Measurements from ENCODE around the gene PLIN3. TPM values are rescaled to one million over a fixed set of nuclear protein-coding genes. Genes with fewer than 3 reads are reported as not detected.
"Not testable (repeated sequence)": the region's sequence is repeated elsewhere in the genome, so short reads cannot be mapped to it uniquely, and the experiment has no call there.

The PLIN3 gene
- total RNA-seq, 2 experiments from 2014 or later: 81.3 to 115 TPM

DNA sequence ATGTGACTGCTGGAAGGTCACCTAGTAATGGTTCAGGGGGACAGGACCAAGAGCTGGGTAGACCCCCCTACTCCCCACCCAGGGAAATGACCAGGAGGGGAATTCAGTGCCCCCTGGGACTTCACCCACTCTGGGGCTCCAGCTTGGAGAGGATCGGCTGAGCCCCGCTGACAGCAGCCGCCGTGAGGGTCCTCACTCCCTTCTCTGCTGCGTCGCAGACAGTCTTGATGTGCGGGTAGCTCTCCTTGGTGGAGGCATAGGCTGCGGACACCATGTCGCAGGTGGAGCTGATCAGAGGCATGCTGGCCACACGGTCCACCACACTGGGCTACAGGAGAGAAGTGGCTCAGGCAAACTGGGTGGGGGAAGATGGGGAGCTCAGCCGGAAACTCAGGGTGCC lies 7.8 kb downstream of the PLIN3 start:
- Histone ChIP-seq H3K4me2 (ENCODE audit: low read length) (no peak overlapping the region), H2AFZ (ENCODE audit: low read length) (no peak overlapping the region), H3K9me2 (ENCODE audit: insufficient read depth, low read length) (no peaks in the 10 kb centered on the region), H4K20me1 (ENCODE audit: insufficient read depth, low read length) (no peaks in the 10 kb centered on the region), H3K4me3 (ENCODE audit: low read depth, low read length, poor library complexity, severe bottlenecking) (no peak overlapping the region), H3K79me2 (ENCODE audit: insufficient read depth, low read depth, low read length) (peaks cover 20% of the 10 kb centered on the region; the same call in 1 of the 2 replicates), H3K9me3 (ENCODE audit: low read length) (no peaks in the 10 kb centered on the region), H3K36me3 (ENCODE audit: insufficient read depth, low read length) (peaks cover 75% of the 10 kb centered on the region), H3K4me1 (ENCODE audit: insufficient read depth, low read length, poor library complexity, severe bottlenecking) (peaks cover 26% of the 10 kb centered on the region), H3K27ac (ENCODE audit: low read depth, low read length, poor library complexity, severe bottlenecking) (no peak overlapping the region)
- DNase-seq (ENCODE audit: low spot score): no peak
- ChIA-PET POLR2A (no interaction called here), CTCF (ENCODE audit: unreplicated experiment) (interaction anchor here (1.0 kb wide), 1 partner anchor 8 kb away, joined by 3 read pairs; no protein-coding TSS in a partner anchor)
- intact Hi-C loops (cut with micrococcal nuclease; ENCODE audit: unreplicated experiment): loop anchor here (10.0 kb wide), 1 partner anchor 105 kb away; the partner anchor contains the start of gene KDM4B
- BruUV-seq (replicated peaks): no TSS peak
- TF ChIP-seq EZH2phosphoT487 (IDR thresholded peaks at IDR 0.05; ENCODE audit: borderline replicate concordance, low read depth, low read length): no peak
- TF ChIP-seq, protein P1, sequence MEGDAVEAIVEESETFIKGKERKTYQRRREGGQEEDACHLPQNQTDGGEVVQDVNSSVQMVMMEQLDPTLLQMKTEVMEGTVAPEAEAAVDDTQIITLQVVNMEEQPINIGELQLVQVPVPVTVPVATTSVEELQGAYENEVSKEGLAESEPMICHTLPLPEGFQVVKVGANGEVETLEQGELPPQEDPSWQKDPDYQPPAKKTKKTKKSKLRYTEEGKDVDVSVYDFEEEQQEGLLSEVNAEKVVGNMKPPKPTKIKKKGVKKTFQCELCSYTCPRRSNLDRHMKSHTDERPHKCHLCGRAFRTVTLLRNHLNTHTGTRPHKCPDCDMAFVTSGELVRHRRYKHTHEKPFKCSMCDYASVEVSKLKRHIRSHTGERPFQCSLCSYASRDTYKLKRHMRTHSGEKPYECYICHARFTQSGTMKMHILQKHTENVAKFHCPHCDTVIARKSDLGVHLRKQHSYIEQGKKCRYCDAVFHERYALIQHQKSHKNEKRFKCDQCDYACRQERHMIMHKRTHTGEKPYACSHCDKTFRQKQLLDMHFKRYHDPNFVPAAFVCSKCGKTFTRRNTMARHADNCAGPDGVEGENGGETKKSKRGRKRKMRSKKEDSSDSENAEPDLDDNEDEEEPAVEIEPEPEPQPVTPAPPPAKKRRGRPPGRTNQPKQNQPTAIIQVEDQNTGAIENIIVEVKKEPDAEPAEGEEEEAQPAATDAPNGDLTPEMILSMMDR (conservative IDR thresholded peaks at IDR 0.05; ENCODE audit: low read length): no peak

DNA sequence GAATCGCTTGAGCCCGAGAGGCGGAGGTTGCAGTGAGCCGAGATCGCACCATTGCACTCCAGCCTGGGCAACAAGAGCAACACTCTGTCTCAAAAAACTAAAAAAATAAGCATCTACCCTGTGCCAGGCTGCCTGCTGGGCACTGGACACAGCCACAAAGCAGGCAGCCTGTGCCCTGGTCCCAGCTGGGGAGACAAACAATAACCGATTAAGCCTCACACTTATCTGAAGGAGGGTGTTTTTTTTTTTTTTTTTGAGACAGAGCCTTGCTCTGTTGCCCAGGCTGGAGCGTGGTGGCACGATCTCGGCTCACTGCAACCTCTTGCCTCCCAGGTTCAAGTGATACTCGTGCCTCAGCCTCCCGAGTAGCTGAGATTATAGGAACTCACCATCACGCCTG lies 11.0 kb downstream of the PLIN3 start:
- POLR2A ChIA-PET; H3K9me2 ChIP-seq (ENCODE audit: insufficient read depth, low read length): not testable (repeated sequence)
- CTCF ChIA-PET (ENCODE audit: unreplicated experiment): interaction anchor here (0.5 kb wide), 1 partner anchor 46 kb away, joined by 3 read pairs; no protein-coding TSS in a partner anchor

DNA sequence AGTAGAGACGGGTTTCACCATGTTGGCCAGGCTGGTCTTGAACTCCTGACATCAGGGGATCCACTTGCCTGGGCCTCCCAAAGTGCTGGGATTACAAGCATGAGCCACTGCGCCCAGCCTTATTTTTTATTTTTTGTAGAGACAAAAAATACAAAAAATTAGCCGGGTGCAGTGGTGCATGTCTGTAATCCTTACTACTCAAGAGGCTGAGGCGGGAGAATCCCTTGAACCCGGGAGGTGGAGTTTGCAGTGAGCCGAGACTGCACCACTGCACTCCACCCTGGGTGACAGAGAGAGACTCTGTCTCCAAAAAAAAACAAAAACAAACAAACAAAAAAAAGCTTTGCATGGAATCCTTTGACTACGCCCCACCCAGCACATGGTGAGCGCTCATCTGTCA lies 14.0 kb downstream of the PLIN3 start:
- POLR2A ChIA-PET: interaction anchor here (0.6 to 0.9 kb wide), 2 partner anchors 58 to 173 kb away, joined by 3 read pairs; no protein-coding TSS in a partner anchor
- CTCF ChIA-PET (ENCODE audit: unreplicated experiment); intact Hi-C loops (cut with micrococcal nuclease; ENCODE audit: unreplicated experiment): not testable (repeated sequence)

More for the DNA sequence above, 11.0 kb downstream of the PLIN3 start:
- H2AFZ ChIP-seq (ENCODE audit: low read length); BruUV-seq (replicated peaks); H3K4me1 ChIP-seq (ENCODE audit: insufficient read depth, low read length, poor library complexity, severe bottlenecking); H3K4me2 ChIP-seq (ENCODE audit: low read length); H3K9me3 ChIP-seq (ENCODE audit: low read length); H4K20me1 ChIP-seq (ENCODE audit: insufficient read depth, low read length); DNase-seq (ENCODE audit: low spot score); intact Hi-C loops (cut with micrococcal nuclease; ENCODE audit: unreplicated experiment); H3K79me2 ChIP-seq (ENCODE audit: insufficient read depth, low read depth, low read length); H3K4me3 ChIP-seq (ENCODE audit: low read depth, low read length, poor library complexity, severe bottlenecking); H3K27ac ChIP-seq (ENCODE audit: low read depth, low read length, poor library complexity, severe bottlenecking): not testable (repeated sequence)
- peaks cover 82% of the 10 kb centered on the region for H3K36me3 ChIP-seq (ENCODE audit: insufficient read depth, low read length)

DNA sequence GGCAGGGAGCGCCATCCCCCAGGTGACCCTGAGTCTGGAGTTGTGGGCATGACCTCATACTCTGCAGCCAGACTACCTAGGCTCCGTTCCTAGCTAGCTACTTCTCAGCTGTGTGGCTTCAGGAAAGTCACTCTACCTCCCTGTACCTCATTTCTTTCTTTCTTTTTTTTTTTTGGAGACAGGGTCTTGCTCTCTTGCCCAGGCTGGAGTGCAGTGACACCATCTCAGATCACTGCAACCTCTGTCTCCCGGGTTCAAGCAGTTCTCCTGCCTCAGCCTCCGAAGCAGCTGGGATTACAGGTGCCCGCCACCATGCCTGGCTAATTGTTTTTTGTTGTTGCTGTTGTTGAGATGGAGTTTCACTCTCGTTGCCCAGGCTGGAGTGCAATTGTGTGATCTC lies 15.0 kb downstream of the PLIN3 start:
- POLR2A ChIA-PET: no interaction called here
- no peak for DNase-seq (ENCODE audit: low spot score)
- Histone ChIP-seq H3K79me2 (ENCODE audit: insufficient read depth, low read depth, low read length) (peaks cover 4% of the 10 kb centered on the region; the same call in 1 of the 2 replicates), H3K9me3 (ENCODE audit: low read length) (no peaks in the 10 kb centered on the region), H4K20me1 (ENCODE audit: insufficient read depth, low read length) (no peaks in the 10 kb centered on the region), H3K4me3 (ENCODE audit: low read depth, low read length, poor library complexity, severe bottlenecking) (no peak overlapping the region), H3K27ac (ENCODE audit: low read depth, low read length, poor library complexity, severe bottlenecking) (no peak overlapping the region), H2AFZ (ENCODE audit: low read length) (no peak overlapping the region), H3K4me1 (ENCODE audit: insufficient read depth, low read length, poor library complexity, severe bottlenecking) (peaks cover 43% of the 10 kb centered on the region), H3K36me3 (ENCODE audit: insufficient read depth, low read length) (peaks cover 71% of the 10 kb centered on the region), H3K9me2 (ENCODE audit: insufficient read depth, low read length) (no peaks in the 10 kb centered on the region), H3K4me2 (ENCODE audit: low read length) (no peak overlapping the region)
- CTCF ChIA-PET (ENCODE audit: unreplicated experiment): no interaction called here
- no TSS peak for BruUV-seq (replicated peaks)
- intact Hi-C loops (cut with micrococcal nuclease; ENCODE audit: unreplicated experiment): no loop called here
- TF ChIP-seq EZH2phosphoT487 (IDR thresholded peaks at IDR 0.05; ENCODE audit: borderline replicate concordance, low read depth, low read length): no peak
- TF ChIP-seq, protein P1 (conservative IDR thresholded peaks at IDR 0.05; ENCODE audit: low read length): no peak

More for the DNA sequence above, 14.0 kb downstream of the PLIN3 start:
- not testable (repeated sequence) for H3K4me3 ChIP-seq (ENCODE audit: low read depth, low read length, poor library complexity, severe bottlenecking); H3K4me2 ChIP-seq (ENCODE audit: low read length); BruUV-seq (replicated peaks); H4K20me1 ChIP-seq (ENCODE audit: insufficient read depth, low read length); H2AFZ ChIP-seq (ENCODE audit: low read length); H3K9me2 ChIP-seq (ENCODE audit: insufficient read depth, low read length); H3K9me3 ChIP-seq (ENCODE audit: low read length); H3K79me2 ChIP-seq (ENCODE audit: insufficient read depth, low read depth, low read length); H3K27ac ChIP-seq (ENCODE audit: low read depth, low read length, poor library complexity, severe bottlenecking); DNase-seq (ENCODE audit: low spot score)
- peaks cover 68% of the 10 kb centered on the region for H3K36me3 ChIP-seq (ENCODE audit: insufficient read depth, low read length)
- H3K4me1 ChIP-seq (ENCODE audit: insufficient read depth, low read length, poor library complexity, severe bottlenecking): peaks cover 37% of the 10 kb centered on the region
